IPS-20b (cell line): ENCODE data around the gene OR6C68.

Source experiments
- H3K27ac ChIP-seq: one replicate; pipeline ENCODE4 v1.5.1; 2013; ENCODE audit warnings: low read length
- H3K27me3 ChIP-seq: 2 replicates; pipeline ENCODE4 v1.6.1; 2013; ENCODE audit warnings: mild to moderate bottlenecking, low read length, inconsistent platforms; ENCODE audit not compliant: insufficient read depth
- H3K36me3 ChIP-seq: 2 replicates; pipeline ENCODE4 v1.6.1; 2013; ENCODE audit warnings: low read depth, mild to moderate bottlenecking, inconsistent platforms, low read length, moderate library complexity; ENCODE audit not compliant: insufficient read depth
- H3K4me1 ChIP-seq: 2 replicates; pipeline ENCODE4 v1.6.1; 2013; ENCODE audit warnings: mild to moderate bottlenecking, control low read depth, inconsistent platforms, low read length, moderate library complexity; ENCODE audit not compliant: insufficient read depth
- H3K4me3 ChIP-seq: 2 replicates; pipeline ENCODE4 v1.5.1; 2013; ENCODE audit warnings: mild to moderate bottlenecking, low read length, inconsistent platforms
- H3K9ac ChIP-seq: 2 replicates; pipeline ENCODE4 v1.6.1; 2013; ENCODE audit warnings: low read depth, mild to moderate bottlenecking, inconsistent platforms, low read length, moderate library complexity
- H3K9me3 ChIP-seq: 2 replicates; pipeline ENCODE4 v1.6.1; 2013; ENCODE audit warnings: mild to moderate bottlenecking, low read depth, low read length, inconsistent platforms; ENCODE audit not compliant: insufficient read depth

Gene OR6C68

DNA sequence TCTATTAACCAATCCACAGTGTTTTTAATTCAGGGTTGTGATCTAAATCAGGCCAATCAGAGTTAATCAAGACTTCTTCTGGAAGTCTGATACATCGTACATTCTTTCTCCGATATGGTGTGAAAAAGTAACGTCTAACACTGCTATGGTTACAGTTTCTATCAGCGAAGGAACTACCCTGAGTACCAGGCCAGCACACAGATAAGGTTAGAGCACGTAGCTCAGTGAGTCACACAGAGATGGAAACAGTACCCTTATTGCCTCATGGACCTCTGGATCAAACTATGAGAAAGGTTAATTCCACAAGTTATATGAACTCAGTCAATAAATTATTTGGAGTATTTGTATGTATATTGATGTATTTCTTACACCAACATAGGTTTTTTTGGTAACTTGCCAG, 3.3 kb downstream of the OR6C68 start:
- Histone ChIP-seq H3K27me3 (no peaks in the 10 kb centered on the region), H3K27ac (no peak overlapping the region), H3K4me3 (no peak overlapping the region), H3K4me1 (no peaks in the 10 kb centered on the region), H3K9me3 (no peaks in the 10 kb centered on the region), H3K36me3 (no peaks in the 10 kb centered on the region), H3K9ac (no peak overlapping the region)

DNA sequence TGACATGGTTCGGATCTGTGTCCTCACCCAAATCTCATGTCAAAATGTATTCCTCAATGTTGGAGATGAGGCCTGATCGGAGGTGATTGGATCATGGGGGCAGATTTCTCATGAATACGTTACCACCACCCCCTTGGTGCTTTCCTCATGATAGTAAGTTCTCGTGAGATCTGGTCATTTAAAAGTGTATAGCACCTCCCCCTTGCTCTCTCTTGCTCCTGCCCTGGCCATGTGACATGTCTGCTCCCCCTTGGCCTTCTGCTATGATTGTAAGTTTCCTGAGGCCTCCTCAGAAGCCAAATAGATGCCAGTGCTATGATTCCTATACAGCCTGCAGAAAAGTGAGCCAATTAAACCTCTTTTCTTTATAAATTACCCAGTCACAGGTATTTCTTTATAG, 7.1 kb downstream of the OR6C68 start:
- Histone ChIP-seq H3K4me1 (no peaks in the 10 kb centered on the region), H3K27me3 (no peaks in the 10 kb centered on the region), H3K4me3 (no peak overlapping the region), H3K36me3 (no peaks in the 10 kb centered on the region), H3K9me3 (no peaks in the 10 kb centered on the region), H3K27ac (no peak overlapping the region), H3K9ac (no peak overlapping the region)

DNA sequence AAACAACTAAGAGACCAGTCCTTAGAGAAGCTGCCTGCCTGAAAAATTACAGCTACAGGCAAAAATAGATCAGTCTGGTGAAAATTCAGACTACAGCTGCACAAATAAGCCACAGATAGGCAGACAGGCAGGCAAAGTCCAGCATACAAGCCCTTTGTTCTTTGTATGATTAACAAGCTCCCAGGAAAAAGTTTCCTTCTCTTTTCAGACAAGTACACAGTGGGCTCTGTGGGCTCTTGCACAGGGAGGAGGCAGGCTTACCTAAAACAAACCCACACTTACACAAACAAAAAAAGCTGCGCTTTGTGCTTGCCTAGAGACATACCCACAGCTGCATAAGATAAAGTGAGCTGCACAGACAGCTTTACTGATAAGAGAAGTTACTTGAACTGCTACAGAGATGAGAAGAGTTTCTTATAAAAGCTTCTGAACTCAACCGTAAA, 7.7 kb downstream of the OR6C68 start:
- Histone ChIP-seq H3K27ac (no peak overlapping the region), H3K9ac (no peak overlapping the region), H3K27me3 (no peaks in the 10 kb centered on the region), H3K4me1 (no peaks in the 10 kb centered on the region), H3K36me3 (no peaks in the 10 kb centered on the region), H3K9me3 (no peaks in the 10 kb centered on the region), H3K4me3 (no peak overlapping the region)

DNA sequence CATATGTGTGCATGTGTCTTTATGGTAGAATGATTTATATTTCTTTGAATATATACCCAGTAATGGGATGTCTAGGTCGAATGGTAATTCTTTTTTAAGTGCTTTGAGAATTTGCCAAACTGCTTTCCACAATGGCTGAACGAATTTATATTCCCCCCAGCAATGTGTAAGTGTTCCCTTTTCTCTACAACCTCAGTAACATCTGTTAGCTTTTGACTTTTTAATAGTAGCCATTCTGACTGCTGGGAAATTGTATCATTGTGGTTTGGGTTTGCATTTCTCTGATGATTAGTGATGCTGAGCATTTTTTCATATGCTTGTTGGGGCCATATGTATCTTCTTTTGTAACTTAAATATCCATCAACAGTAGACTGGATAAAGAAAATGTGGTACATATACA, 9.4 kb downstream of the OR6C68 start:
- H3K27me3 ChIP-seq: no peaks in the 10 kb centered on the region
- no peak overlapping the region for H3K27ac ChIP-seq
- no peaks in the 10 kb centered on the region for H3K4me1 ChIP-seq
- no peaks in the 10 kb centered on the region for H3K36me3 ChIP-seq
- H3K9me3 ChIP-seq: no peaks in the 10 kb centered on the region
- no peak overlapping the region for H3K9ac ChIP-seq
- no peak overlapping the region for H3K4me3 ChIP-seq

DNA sequence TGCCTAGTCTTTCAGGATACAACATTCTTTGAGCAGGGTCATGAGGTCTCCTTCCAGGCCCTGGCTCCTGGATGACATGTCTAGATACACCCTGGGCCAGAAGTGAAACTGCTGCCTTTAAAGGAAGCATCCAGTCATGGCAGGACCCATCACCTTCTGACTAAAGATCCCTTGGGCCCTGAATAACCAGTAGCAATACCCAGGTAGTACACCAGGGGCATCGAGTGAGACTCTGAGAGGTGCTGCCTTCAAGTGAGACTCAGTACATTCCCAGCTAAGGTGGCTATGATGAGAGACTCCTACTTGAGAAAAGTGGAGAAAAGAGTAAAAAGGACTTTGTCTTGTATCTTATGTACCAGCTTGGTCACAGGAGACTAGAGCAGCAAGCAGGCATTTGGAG, 23.5 kb downstream of the OR6C68 start:
- H3K9ac ChIP-seq: no peak overlapping the region
- H3K4me3 ChIP-seq: no peak overlapping the region
- H3K27ac ChIP-seq: no peak overlapping the region
- H3K4me1 ChIP-seq: no peaks in the 10 kb centered on the region
- H3K36me3 ChIP-seq: no peaks in the 10 kb centered on the region
- H3K27me3 ChIP-seq: no peaks in the 10 kb centered on the region
- H3K9me3 ChIP-seq: no peaks in the 10 kb centered on the region; the same call in 1 of the 2 replicates

DNA sequence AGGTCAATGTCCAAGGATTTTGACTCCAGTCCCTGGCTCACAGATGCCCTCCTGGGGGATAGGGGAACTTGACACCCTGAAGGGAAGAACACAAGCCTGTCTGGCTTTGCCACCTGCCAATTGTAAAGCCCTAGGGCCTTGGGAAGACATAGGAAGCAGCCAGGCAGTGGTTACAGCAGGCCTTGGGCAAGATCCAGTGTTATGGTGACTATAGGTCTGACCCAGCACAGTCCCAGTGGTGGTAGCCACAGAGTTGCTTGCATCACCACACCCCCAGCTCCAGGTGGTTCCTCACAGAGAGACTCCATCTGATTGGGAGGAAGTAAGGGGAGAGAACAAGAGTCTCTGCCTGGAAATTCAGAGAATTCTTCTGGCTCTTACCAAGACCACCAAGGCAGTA, 24.2 kb downstream of the OR6C68 start:
- no peak overlapping the region for H3K27ac ChIP-seq
- no peak overlapping the region for H3K9ac ChIP-seq
- no peaks in the 10 kb centered on the region for H3K27me3 ChIP-seq
- H3K4me3 ChIP-seq: no peak overlapping the region
- H3K36me3 ChIP-seq: no peaks in the 10 kb centered on the region
- H3K9me3 ChIP-seq: no peaks in the 10 kb centered on the region; the same call in 1 of the 2 replicates
- no peaks in the 10 kb centered on the region for H3K4me1 ChIP-seq
